Activated T-helper 17 cell treated with anti-CD3 and anti-CD28 coated beads, Interleukin-2, amount 50 U/mL, for 72 hours (primary cell): ENCODE data around the gene HRH4. TPM values are rescaled to one million over a fixed set of nuclear protein-coding genes. Genes with fewer than 3 reads are reported as not detected.
A peak's percentile ranks its signal among the peaks of the same experiment; 100 is the strongest.

Source experiments
- ATAC-seq: fragments of 150-1000 bp; cut with Tn5 transposase; replicated peaks from 2 replicates; pipeline ENCODE4 v1.10.0; 2021; ENCODE audit warnings: mild to moderate bottlenecking, moderate library complexity
- H3K27ac Mint-ChIP-seq: one replicate; pipeline ENCODE4 v1.8.0; 2022; ENCODE audit warnings: mixed read lengths
- H3K27me3 Mint-ChIP-seq: one replicate; pipeline ENCODE4 v1.8.0; 2022; ENCODE audit warnings: mixed read lengths
- H3K36me3 Mint-ChIP-seq: one replicate; pipeline ENCODE4 v1.8.0; 2022; ENCODE audit warnings: low read depth, mild to moderate bottlenecking, mixed read lengths
- H3K4me1 Mint-ChIP-seq: one replicate; pipeline ENCODE4 v1.8.0; 2022; ENCODE audit warnings: mixed read lengths
- H3K4me3 Mint-ChIP-seq: one replicate; pipeline ENCODE4 v1.8.0; 2022; ENCODE audit warnings: mild to moderate bottlenecking, mixed read lengths
- H3K9me3 Mint-ChIP-seq: one replicate; pipeline ENCODE4 v1.8.0; 2022; ENCODE audit warnings: mixed read lengths
- total RNA-seq, 2 donors: library from RNA; stranded (reverse); gene quantifications; one replicate each; pipeline ENCODE4 v1.2.3, GENCODE V29; 2022

The HRH4 gene
- total RNA-seq, 2 donors from 2014 or later: 2.2 to 3.8 TPM

GRCh38 chr18:24506175-24506574 lies 45.7 kb downstream of the HRH4 start:
- no peaks in the 10 kb centered on the region for H3K4me1 Mint-ChIP-seq
- no peak for ATAC-seq
- H3K4me3 Mint-ChIP-seq: no peak overlapping the region
- no peaks in the 10 kb centered on the region for H3K36me3 Mint-ChIP-seq
- H3K27ac Mint-ChIP-seq: no peak overlapping the region
- H3K9me3 Mint-ChIP-seq: no peaks in the 10 kb centered on the region
- H3K27me3 Mint-ChIP-seq: peaks cover 3% of the 10 kb centered on the region

GRCh38 chr18:24509435-24509834 lies 49.0 kb downstream of the HRH4 start:
- ATAC-seq: no peak
- Mint-ChIP-seq H3K9me3 (no peaks in the 10 kb centered on the region), H3K4me1 (no peaks in the 10 kb centered on the region)

GRCh38 chr18:24514439-24514838 lies 54.0 kb downstream of the HRH4 start:
- no peaks in the 10 kb centered on the region for H3K4me1 Mint-ChIP-seq
- H3K4me3 Mint-ChIP-seq: no peak overlapping the region
- H3K36me3 Mint-ChIP-seq: no peaks in the 10 kb centered on the region
- peak; percentile 82 for ATAC-seq
- H3K27ac Mint-ChIP-seq: no peak overlapping the region
- no peaks in the 10 kb centered on the region for H3K9me3 Mint-ChIP-seq
- no peaks in the 10 kb centered on the region for H3K27me3 Mint-ChIP-seq

More at GRCh38 chr18:24509435-24509834, 49.0 kb downstream of the HRH4 start:
- Mint-ChIP-seq H3K27ac (no peak overlapping the region), H3K4me3 (no peak overlapping the region), H3K27me3 (no peaks in the 10 kb centered on the region), H3K36me3 (no peaks in the 10 kb centered on the region)

- H3K4me3 Mint-ChIP-seq: no peak overlapping the region
- no peaks in the 10 kb centered on the region for H3K9me3 Mint-ChIP-seq
- no peaks in the 10 kb centered on the region for H3K27me3 Mint-ChIP-seq
- no peak overlapping the region for H3K27ac Mint-ChIP-seq
- H3K4me1 Mint-ChIP-seq: no peaks in the 10 kb centered on the region
- no peaks in the 10 kb centered on the region for H3K36me3 Mint-ChIP-seq
- no peak for ATAC-seq
Observed at GRCh38 chr18:24515721-24516120, 55.3 kb downstream of the HRH4 start.

GRCh38 chr18:24516261-24516660 lies 55.8 kb downstream of the HRH4 start:
- Mint-ChIP-seq H3K27ac (no peak overlapping the region), H3K4me3 (no peak overlapping the region), H3K27me3 (no peaks in the 10 kb centered on the region), H3K4me1 (no peaks in the 10 kb centered on the region), H3K9me3 (no peaks in the 10 kb centered on the region), H3K36me3 (no peaks in the 10 kb centered on the region)
- no peak for ATAC-seq

GRCh38 chr18:24517554-24517953 lies 57.1 kb downstream of the HRH4 start:
- no peak overlapping the region for H3K4me3 Mint-ChIP-seq
- H3K27ac Mint-ChIP-seq: no peak overlapping the region
- no peaks in the 10 kb centered on the region for H3K27me3 Mint-ChIP-seq
- no peaks in the 10 kb centered on the region for H3K9me3 Mint-ChIP-seq
- no peaks in the 10 kb centered on the region for H3K4me1 Mint-ChIP-seq
- no peak for ATAC-seq
- H3K36me3 Mint-ChIP-seq: no peaks in the 10 kb centered on the region

GRCh38 chr18:24518596-24518995 lies 58.2 kb downstream of the HRH4 start:
- no peak overlapping the region for H3K4me3 Mint-ChIP-seq
- no peaks in the 10 kb centered on the region for H3K4me1 Mint-ChIP-seq
- no peak for ATAC-seq
- no peaks in the 10 kb centered on the region for H3K27me3 Mint-ChIP-seq
- no peaks in the 10 kb centered on the region for H3K9me3 Mint-ChIP-seq
- no peak overlapping the region for H3K27ac Mint-ChIP-seq
- H3K36me3 Mint-ChIP-seq: no peaks in the 10 kb centered on the region

Other genes starting within 250 kb of the HRH4 start
- gene OSBPL1A, start 62.8 kb upstream of the HRH4 start, total RNA-seq: 1 to 10 TPM; 2.8 to 4.1 TPM
- gene IMPACT, start 34.0 kb upstream of the HRH4 start, total RNA-seq: 10 to 100 TPM in 1 of 2 donors, 1 to 10 TPM in 1; 8.9 to 13.0 TPM